ENCODE results near the gene SH3D21.

DNA sequence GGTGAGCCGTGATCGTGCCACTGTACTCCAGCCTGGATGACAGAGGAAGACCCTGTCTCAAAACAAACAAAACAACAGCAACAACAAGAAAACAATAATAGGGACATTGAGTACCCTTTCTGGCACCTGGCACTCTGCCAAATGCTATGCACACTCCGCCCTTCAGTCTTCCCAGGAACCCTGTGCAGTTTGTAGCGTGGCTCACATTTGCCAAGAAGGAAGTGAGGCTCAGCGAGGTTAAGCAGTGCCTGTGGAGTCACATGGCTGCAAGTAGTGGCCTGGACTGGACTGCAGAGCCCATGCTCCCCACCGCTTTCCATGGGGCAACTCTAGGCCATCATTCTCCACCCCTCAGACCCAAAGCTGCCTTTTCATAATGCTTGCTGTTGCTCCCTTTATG lies 22.5 kb downstream of the SH3D21 start:
- TF ChIP-seq CTCF (conservative IDR thresholded peaks at IDR 0.05; ENCODE audit: low read length) (no peak), EZH2phosphoT487 (IDR thresholded peaks at IDR 0.05; ENCODE audit: borderline replicate concordance) (no peak)
